HCT116 (cell line): ENCODE results near the gene FSD1L. TPM values are rescaled to one million over a fixed set of nuclear protein-coding genes. Genes with fewer than 3 reads are reported as not detected.

Experiments used
- ATAC-seq: fragments of 200-7000 bp; cut with Tn5 transposase; 2 replicates; pipeline ENCODE4 v1.9.1; 2020; ENCODE audit warnings: mild to moderate bottlenecking, moderate library complexity
- BruUV-seq: library from RNA; stranded (reverse); fragments of 400-500 nt; replicated peaks from 2 replicates; lab custom pipeline; 2021; lab: Mats Ljungman, UMichigan
- CTCF ChIA-PET: fragments of 300-600 bp; sonication (Branson Sonifier 250); formaldehyde crosslinking; loops from one replicate; lab custom pipeline; 2021; ENCODE audit warnings: antibody characterized with exemption; lab: Charles Lee
- POLR2A ChIA-PET: fragments of 300-600, 350-600 bp; sonication (Branson Sonifier 250); formaldehyde crosslinking; loops from one replicate; lab custom pipeline; 2021; ENCODE audit warnings: antibody characterized with exemption; lab: Charles Lee
- RAD21 ChIA-PET, 2 experiments: fragments of 300-600 bp; sonication (Branson Sonifier 250); formaldehyde crosslinking; loops; one replicate each; lab custom pipeline; 2023; ENCODE audit warnings: low total read pairs in 2 of 2; ENCODE audit not compliant: uncharacterized antibody in 2 of 2, unreplicated experiment in 2 of 2, low non-redundant PET in 1 of 2; lab: Charles Lee
- DNase-seq: peaks from one replicate; pipeline ENCODE4 v3.0.0-alpha.2; 2010; ENCODE audit warnings: low read depth, low spot score
- H2AFZ ChIP-seq: fragments of 200-600 bp; shearing (Covaris generic), sonication (generic); 2 replicates; pipeline ENCODE4 v1.6.1; 2017; ENCODE audit warnings: low read depth, mixed run types, mixed read lengths, antibody characterized with exemption, low read length; ENCODE audit not compliant: poor library complexity, severe bottlenecking
- H3K27ac ChIP-seq: 2 replicates; pipeline ENCODE4 v1.5.1; 2012; ENCODE audit warnings: low read depth, low read length
- H3K27me3 ChIP-seq: fragments of 200-600 bp; sonication (generic); 2 replicates; pipeline ENCODE4 v1.6.1; 2016; ENCODE audit warnings: mixed run types, low read length, mixed read lengths; ENCODE audit not compliant: insufficient read depth
- H3K36me3 ChIP-seq, 2 experiments: fragments of 200-500 bp in 1 of 2; fragments of 200-600 bp in 1 of 2; sonication (Bioruptor generic) in 1 of 2; sonication (generic) in 1 of 2; 2 replicates each; pipeline versions ENCODE4 v1.5.1 to v1.6.1; 2014 to 2016; ENCODE audit warnings: low read length in 2 of 2, inconsistent platforms in 1 of 2, mixed read lengths in 1 of 2, mixed run types in 1 of 2; ENCODE audit not compliant: insufficient read depth in 2 of 2, control insufficient read depth in 1 of 2
- H3K4me1 ChIP-seq, 2 experiments: fragments of 200-600 bp in 1 of 2; sonication (generic) in 1 of 2; 2 replicates each; pipeline versions ENCODE4 v1.5.1 to v1.6.1; 2012 to 2017; ENCODE audit warnings: low read length in 2 of 2, inconsistent platforms in 1 of 2, mild to moderate bottlenecking in 1 of 2, mixed read lengths in 1 of 2, mixed run types in 1 of 2, moderate library complexity in 1 of 2; ENCODE audit not compliant: insufficient read depth in 2 of 2, control insufficient read depth in 1 of 2
- H3K4me2 ChIP-seq: fragments of 200-600 bp; sonication (generic); 2 replicates; pipeline ENCODE4 v1.6.1; 2017; ENCODE audit warnings: mixed run types, low read length, mixed read lengths
- H3K4me3 ChIP-seq, 2 experiments: fragments of 200-600 bp in 1 of 2; sonication (generic) in 1 of 2; replicated peaks in 1 of 2; 2 replicates each; pipeline ENCODE4 v1.5.1; 2011 to 2016; ENCODE audit warnings: low read length in 2 of 2, control low read depth in 1 of 2, low read depth in 1 of 2, mild to moderate bottlenecking in 1 of 2, mixed read lengths in 1 of 2, mixed run types in 1 of 2
- H3K79me2 ChIP-seq: fragments of 200-600 bp; sonication (generic); 2 replicates; pipeline ENCODE4 v1.6.1; 2017; ENCODE audit warnings: mild to moderate bottlenecking, mixed run types, low read length, moderate library complexity, mixed read lengths; ENCODE audit not compliant: insufficient read depth
- H3K9ac ChIP-seq: fragments of 200-600 bp; sonication (generic); 2 replicates; pipeline ENCODE4 v1.6.1; 2016; ENCODE audit warnings: low read length, mixed read lengths
- H3K9me2 ChIP-seq: fragments of 200-600 bp; sonication (generic), shearing (Covaris generic); 2 replicates; pipeline ENCODE4 v1.6.1; 2017; ENCODE audit warnings: mixed run types, mild to moderate bottlenecking, moderate library complexity; ENCODE audit not compliant: insufficient read depth
- H3K9me3 ChIP-seq, 2 experiments: fragments of 200-500 bp in 1 of 2; fragments of 200-600 bp in 1 of 2; sonication (Bioruptor generic) in 1 of 2; sonication (generic) in 1 of 2; 2 replicates each; pipeline ENCODE4 v1.6.1; 2014 to 2017; ENCODE audit warnings: low read length in 2 of 2, mixed read lengths in 2 of 2, inconsistent platforms in 1 of 2, low read depth in 1 of 2, mild to moderate bottlenecking in 1 of 2, mixed run types in 1 of 2, moderate library complexity in 1 of 2; ENCODE audit not compliant: control insufficient read depth in 1 of 2, insufficient read depth in 1 of 2
- H4K20me1 ChIP-seq: fragments of 200-600 bp; sonication (generic), shearing (Covaris generic); 2 replicates; pipeline ENCODE4 v1.6.1; 2017; ENCODE audit warnings: mixed run types, mild to moderate bottlenecking, moderate library complexity; ENCODE audit not compliant: insufficient read depth
- CBX3 ChIP-seq: IDR thresholded peaks from 2 replicates; pipeline ENCODE4 v1.6.1; 2012; ENCODE audit warnings: low read depth
- CEBPB ChIP-seq: IDR thresholded peaks from 2 replicates; pipeline ENCODE4 v1.6.1; 2012; ENCODE audit warnings: low read depth
- EGR1 ChIP-seq: IDR thresholded peaks from 2 replicates; pipeline ENCODE4 v1.6.1; 2012; ENCODE audit warnings: low read depth
- ELF1 ChIP-seq: IDR thresholded peaks from 2 replicates; pipeline ENCODE4 v1.6.1; 2012; ENCODE audit warnings: low read depth, borderline replicate concordance
- EZH2 ChIP-seq: fragments of 200-600 bp; sonication (generic); IDR thresholded peaks from 2 replicates; pipeline ENCODE4 v1.6.1; 2017; ENCODE audit warnings: antibody characterized with exemption, mixed run types
- FOSL1 ChIP-seq: IDR thresholded peaks from 2 replicates; pipeline ENCODE4 v1.6.1; 2012; ENCODE audit warnings: low read depth
- MAX ChIP-seq: IDR thresholded peaks from 2 replicates; pipeline ENCODE4 v1.6.1; 2012
- POLR2A ChIP-seq: IDR thresholded peaks from 2 replicates; pipeline ENCODE4 v1.7.0; 2011; ENCODE audit warnings: borderline replicate concordance; ENCODE audit not compliant: insufficient read depth, insufficient read length; ENCODE audit errors: extremely low read depth
- POLR2AphosphoS5 ChIP-seq: IDR thresholded peaks from 2 replicates; pipeline ENCODE4 v1.6.1; 2011; ENCODE audit warnings: mild to moderate bottlenecking, low read depth, low read length, moderate library complexity
- REST ChIP-seq: IDR thresholded peaks from 2 replicates; pipeline ENCODE4 v1.6.1; 2012; ENCODE audit warnings: low read depth
- SIN3A ChIP-seq: IDR thresholded peaks from 2 replicates; pipeline ENCODE4 v1.6.1; 2012; ENCODE audit warnings: low read depth
- SP1 ChIP-seq: IDR thresholded peaks from 2 replicates; pipeline ENCODE4 v1.6.1; 2012; ENCODE audit warnings: low read depth
- TCF7L2 ChIP-seq: IDR thresholded peaks from 2 replicates; pipeline ENCODE4 v1.7.0; 2011; ENCODE audit warnings: borderline replicate concordance, inconsistent platforms; ENCODE audit not compliant: insufficient read depth, insufficient read length; ENCODE audit errors: extremely low read depth
- YY1 ChIP-seq: IDR thresholded peaks from 2 replicates; pipeline ENCODE4 v1.6.1; 2011; ENCODE audit warnings: low read length, low read depth, moderate library complexity, mild to moderate bottlenecking; ENCODE audit not compliant: insufficient replicate concordance; ENCODE audit errors: extremely low read depth
- ZBTB33 ChIP-seq: IDR thresholded peaks from 2 replicates; pipeline ENCODE4 v1.6.1; 2011; ENCODE audit warnings: mild to moderate bottlenecking, low read length, moderate library complexity; ENCODE audit not compliant: insufficient replicate concordance; ENCODE audit errors: extremely low read depth
- intact Hi-C: fragments of 100-400 bp; cut with micrococcal nuclease; formaldehyde crosslinking; loops from 2 replicates; pipeline ENCODE4 v1.10.0; 2022
- total RNA-seq: library from RNA; stranded (reverse); gene quantifications from one replicate; pipeline ENCODE4 v1.2.1, GENCODE V29; 2021; ENCODE audit not compliant: unreplicated experiment

Gene FSD1L
- total RNA-seq, 1 experiment from 2014 or later, result 5.5 TPM

- Histone ChIP-seq H3K27me3 (no peaks in the 10 kb centered on the region), H3K9me3 (no peaks in the 10 kb centered on the region), H3K9ac (no peak overlapping the region), H4K20me1 (no peaks in the 10 kb centered on the region), H3K4me3 (no peak overlapping the region), H3K36me3 (no peaks in the 10 kb centered on the region), H3K4me1 (no peaks in the 10 kb centered on the region), H2AFZ (no peak overlapping the region), H3K79me2 (no peaks in the 10 kb centered on the region), H3K27ac (no peak overlapping the region), H3K4me2 (no peak overlapping the region), H3K9me2 (no peaks in the 10 kb centered on the region)
- ChIA-PET RAD21 (no interaction called here), POLR2A (no interaction called here), CTCF (no interaction called here)
- TF ChIP-seq MAX (no peak), CEBPB (no peak), EZH2 (no peak), YY1 (no peak)
- intact Hi-C loops, result no loop called here
- DNase-seq (no peak), ATAC-seq (no peak)
- BruUV-seq, result no TSS peak
Observed at GRCh38 chr9:105496826-105497225, 49.0 kb downstream of the FSD1L start.

- no peaks in the 10 kb centered on the region for H3K9me2 ChIP-seq
- POLR2A ChIA-PET, result no interaction called here
- H3K27me3 ChIP-seq, result no peaks in the 10 kb centered on the region
- BruUV-seq, result no TSS peak
- no peak overlapping the region for H3K4me2 ChIP-seq
- no peaks in the 10 kb centered on the region for H4K20me1 ChIP-seq
- CTCF ChIA-PET, result no interaction called here
- H3K9ac ChIP-seq, result no peak overlapping the region
- H3K4me1 ChIP-seq, result no peaks in the 10 kb centered on the region
- no peak overlapping the region for H3K27ac ChIP-seq
- RAD21 ChIA-PET, result no interaction called here
- DNase-seq (no peak), ATAC-seq (no peak)
- no peaks in the 10 kb centered on the region for H3K79me2 ChIP-seq
- H3K4me3 ChIP-seq, result no peak overlapping the region
- no peak overlapping the region for H2AFZ ChIP-seq
- no peaks in the 10 kb centered on the region for H3K9me3 ChIP-seq
- intact Hi-C loops, result no loop called here
- no peaks in the 10 kb centered on the region for H3K36me3 ChIP-seq
- no peak for TF ChIP-seq SIN3A
- no peak for TF ChIP-seq YY1
- TF ChIP-seq CBX3, result no peak
- TF ChIP-seq POLR2AphosphoS5, result no peak
- TF ChIP-seq SP1, result no peak
- TF ChIP-seq POLR2A, result no peak
- TF ChIP-seq EGR1, result no peak
- TF ChIP-seq FOSL1, result no peak
- no peak for TF ChIP-seq TCF7L2
- no peak for TF ChIP-seq ZBTB33
- no peak for TF ChIP-seq MAX
- no peak for TF ChIP-seq REST
- no peak for TF ChIP-seq ELF1
Observed at GRCh38 chr9:105497704-105498103, 49.9 kb downstream of the FSD1L start.
